AG04450 (cell line): ENCODE measurements around the gene PDE11A. TPM values are rescaled to one million over a fixed set of nuclear protein-coding genes. Genes with fewer than 3 reads are reported as not detected.

Experiments used
- CTCF ChIA-PET: fragments of 300-600, 350-600 bp; formaldehyde crosslinking; extraction: SDS; loops from one replicate; lab custom pipeline; 2022; ENCODE audit warnings: antibody characterized with exemption, inconsistent platforms; lab: Charles Lee
- POLR2A ChIA-PET: fragments of 350-600 bp; formaldehyde crosslinking; extraction: SDS; loops from one replicate; lab custom pipeline; 2021; ENCODE audit warnings: antibody characterized with exemption, inconsistent platforms; lab: Yijun Ruan, JAX
- DNase-seq: peaks from one replicate; pipeline ENCODE4 v3.0.0-alpha.2; 2011; ENCODE audit warnings: low read depth, low spot score
- H3K27ac ChIP-seq: one replicate; pipeline ENCODE4 v1.5.1; 2012; ENCODE audit warnings: low read depth, low read length, control low read depth
- H3K27me3 ChIP-seq: one replicate; pipeline ENCODE4 v1.6.0; 2012; ENCODE audit warnings: low read length; ENCODE audit not compliant: control insufficient read depth, insufficient read depth
- H3K4me3 ChIP-seq: 2 replicates; pipeline ENCODE4 v1.5.1; 2011; ENCODE audit warnings: mild to moderate bottlenecking, low read depth, low read length, control low read depth
- H3K9me3 ChIP-seq: 2 replicates; pipeline ENCODE4 v1.5.1; 2012; ENCODE audit warnings: low read length; ENCODE audit not compliant: control insufficient read depth, insufficient read depth
- polyA plus RNA-seq: library from polyadenylated mRNA; depleted of rRNA; stranded (reverse); fragments of >200 nt; gene quantifications from 2 replicates; pipeline ENCODE4 v1.2.3, GENCODE V29; 2011
- TF ChIP-seq, protein P1 (sequence below): IDR thresholded peaks from 2 replicates; pipeline ENCODE4 v1.5.1; 2011; ENCODE audit warnings: low read depth, low read length, control low read depth, inconsistent platforms

Gene PDE11A
- polyA plus RNA-seq, 1 experiment: 0.24 TPM

DNA sequence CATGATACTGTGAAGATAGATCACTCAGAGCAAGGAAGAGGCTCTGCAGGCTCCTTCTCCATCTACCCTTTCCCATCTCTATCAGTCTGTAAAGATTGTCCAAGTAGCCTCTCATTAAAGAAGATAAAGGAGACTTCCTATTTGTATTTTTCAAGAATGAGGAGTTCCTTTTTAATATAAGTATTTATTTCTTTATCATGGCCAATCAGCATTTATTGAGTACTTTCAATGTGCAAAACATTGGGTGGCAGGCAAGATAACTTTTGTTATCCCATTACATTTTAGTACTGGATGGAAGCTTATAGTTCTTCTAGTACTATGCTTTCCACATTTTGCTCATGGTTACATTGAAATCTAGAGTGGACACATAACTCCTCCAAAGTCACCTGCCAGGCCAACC, 3.6 kb upstream of the PDE11A start:
- H3K9me3 ChIP-seq: peaks cover 2% of the 10 kb centered on the region; the same call in 1 of the 2 replicates
- H3K27me3 ChIP-seq: peaks cover 9% of the 10 kb centered on the region
- ChIA-PET CTCF (no interaction called here), POLR2A (no interaction called here)
- H3K4me3 ChIP-seq: no peak overlapping the region
- H3K27ac ChIP-seq: no peak overlapping the region
- TF ChIP-seq, protein P1, sequence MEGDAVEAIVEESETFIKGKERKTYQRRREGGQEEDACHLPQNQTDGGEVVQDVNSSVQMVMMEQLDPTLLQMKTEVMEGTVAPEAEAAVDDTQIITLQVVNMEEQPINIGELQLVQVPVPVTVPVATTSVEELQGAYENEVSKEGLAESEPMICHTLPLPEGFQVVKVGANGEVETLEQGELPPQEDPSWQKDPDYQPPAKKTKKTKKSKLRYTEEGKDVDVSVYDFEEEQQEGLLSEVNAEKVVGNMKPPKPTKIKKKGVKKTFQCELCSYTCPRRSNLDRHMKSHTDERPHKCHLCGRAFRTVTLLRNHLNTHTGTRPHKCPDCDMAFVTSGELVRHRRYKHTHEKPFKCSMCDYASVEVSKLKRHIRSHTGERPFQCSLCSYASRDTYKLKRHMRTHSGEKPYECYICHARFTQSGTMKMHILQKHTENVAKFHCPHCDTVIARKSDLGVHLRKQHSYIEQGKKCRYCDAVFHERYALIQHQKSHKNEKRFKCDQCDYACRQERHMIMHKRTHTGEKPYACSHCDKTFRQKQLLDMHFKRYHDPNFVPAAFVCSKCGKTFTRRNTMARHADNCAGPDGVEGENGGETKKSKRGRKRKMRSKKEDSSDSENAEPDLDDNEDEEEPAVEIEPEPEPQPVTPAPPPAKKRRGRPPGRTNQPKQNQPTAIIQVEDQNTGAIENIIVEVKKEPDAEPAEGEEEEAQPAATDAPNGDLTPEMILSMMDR: no peak
- DNase-seq: no peak

DNA sequence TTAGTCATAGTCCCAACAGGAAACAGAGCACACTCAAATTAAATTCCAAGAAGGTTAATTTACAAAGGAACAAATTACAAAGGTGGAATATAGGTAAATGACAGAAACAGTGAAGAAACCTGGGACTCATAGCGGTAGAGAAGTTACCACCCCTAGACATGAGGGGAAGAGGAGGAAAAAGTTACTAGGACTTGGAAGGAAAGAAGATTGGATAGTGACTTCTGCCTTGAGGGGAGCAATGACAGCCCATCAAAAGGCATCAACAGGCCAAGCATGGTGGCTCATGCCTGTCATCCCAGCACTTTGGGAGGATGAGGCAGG, 2.4 kb upstream of the PDE11A start:
- peaks cover 10% of the 10 kb centered on the region for H3K27me3 ChIP-seq
- no peak overlapping the region for H3K27ac ChIP-seq
- H3K9me3 ChIP-seq: peaks cover 2% of the 10 kb centered on the region; the same call in 1 of the 2 replicates
- ChIA-PET CTCF (interaction anchor here (0.9 to 1.6 kb wide), 2 partner anchors 15 to 91 kb away, joined by 3 to 8 read pairs; no protein-coding TSS in a partner anchor), POLR2A (interaction anchor here (0.7 kb wide), 1 partner anchor 418 kb away, joined by 4 read pairs; no protein-coding TSS in a partner anchor)
- DNase-seq: no peak
- H3K4me3 ChIP-seq: no peak overlapping the region
- TF ChIP-seq, protein P1: no peak

DNA sequence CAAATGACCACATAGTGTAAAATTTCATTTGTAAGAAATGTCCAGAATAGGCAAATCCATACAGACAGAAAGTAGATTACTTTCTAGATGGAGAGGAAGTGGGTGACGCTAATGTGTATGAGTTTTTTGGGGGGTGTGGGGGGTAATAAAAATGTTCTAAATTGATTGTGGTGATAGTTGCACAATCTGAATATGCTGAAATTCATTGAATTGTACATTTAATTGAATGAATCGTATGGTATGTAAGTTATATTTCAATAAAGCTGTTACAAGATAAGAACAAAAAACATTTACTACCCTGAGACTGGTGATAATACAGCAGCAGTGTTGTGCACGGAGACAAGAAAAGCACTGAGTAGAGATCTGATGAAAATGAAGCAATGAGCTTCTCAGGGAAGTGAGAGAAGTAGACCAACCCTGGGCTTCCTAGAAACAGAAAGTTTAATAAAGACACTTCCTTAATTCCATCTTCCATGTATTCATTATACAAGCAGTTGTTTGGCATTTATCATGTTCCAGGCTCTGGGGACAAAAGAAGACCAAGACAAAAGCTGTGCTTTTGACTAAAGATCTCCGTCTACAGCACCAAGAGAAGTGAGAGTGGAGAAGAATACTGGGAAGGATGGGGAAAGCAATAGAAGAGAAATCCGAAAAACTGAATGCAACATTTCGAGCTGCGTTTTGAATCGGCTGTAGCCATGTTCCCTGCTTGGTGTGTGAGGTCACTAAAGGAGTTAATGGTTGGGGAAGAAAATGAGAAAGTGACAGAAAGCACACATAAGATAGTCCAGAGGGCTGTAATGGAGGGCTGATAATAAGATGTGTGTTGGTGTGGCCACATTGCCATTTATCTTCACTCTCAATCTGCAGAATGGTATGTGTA, 1.8 kb upstream of the PDE11A start:
- TF ChIP-seq, protein P1: no peak
- Histone ChIP-seq H3K4me3 (no peak overlapping the region), H3K27ac (no peak overlapping the region), H3K9me3 (peaks cover 2% of the 10 kb centered on the region; the same call in 1 of the 2 replicates), H3K27me3 (peaks cover 10% of the 10 kb centered on the region)
- CTCF ChIA-PET: interaction anchor here (0.7 to 1.6 kb wide), 4 partner anchors 16 to 345 kb away, joined by 3 to 8 read pairs (median 4); no protein-coding TSS in a partner anchor
- DNase-seq: no peak
- POLR2A ChIA-PET: no interaction called here

DNA sequence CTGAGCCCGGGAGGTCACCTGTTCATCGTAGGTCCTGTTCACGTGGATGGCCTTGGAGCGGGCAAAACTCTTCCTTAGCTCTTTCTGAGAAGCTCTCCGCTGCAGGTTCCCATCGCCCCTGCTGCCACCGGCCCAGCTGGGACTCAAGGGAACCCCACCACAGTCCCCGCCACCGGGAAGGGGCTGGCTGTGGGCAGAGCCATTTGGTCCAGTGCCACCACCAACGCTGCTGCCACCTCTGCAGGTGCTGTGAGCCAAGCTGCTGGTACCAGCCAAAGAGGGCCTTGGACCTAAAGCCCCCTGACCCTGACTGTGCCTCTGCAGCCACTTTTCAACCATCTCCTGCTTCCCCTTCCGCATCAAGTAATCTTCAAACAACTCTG, 586 bp downstream of the PDE11A start:
- H3K27me3 ChIP-seq: peaks cover 10% of the 10 kb centered on the region
- DNase-seq: no peak
- ChIA-PET CTCF (no interaction called here), POLR2A (interaction anchor here (0.6 kb wide), 1 partner anchor 318 kb away, joined by 4 read pairs; no protein-coding TSS in a partner anchor)
- no peak overlapping the region for H3K4me3 ChIP-seq
- TF ChIP-seq, protein P1: no peak
- no peak overlapping the region for H3K27ac ChIP-seq
- H3K9me3 ChIP-seq: peaks cover 2% of the 10 kb centered on the region; the same call in 1 of the 2 replicates

DNA sequence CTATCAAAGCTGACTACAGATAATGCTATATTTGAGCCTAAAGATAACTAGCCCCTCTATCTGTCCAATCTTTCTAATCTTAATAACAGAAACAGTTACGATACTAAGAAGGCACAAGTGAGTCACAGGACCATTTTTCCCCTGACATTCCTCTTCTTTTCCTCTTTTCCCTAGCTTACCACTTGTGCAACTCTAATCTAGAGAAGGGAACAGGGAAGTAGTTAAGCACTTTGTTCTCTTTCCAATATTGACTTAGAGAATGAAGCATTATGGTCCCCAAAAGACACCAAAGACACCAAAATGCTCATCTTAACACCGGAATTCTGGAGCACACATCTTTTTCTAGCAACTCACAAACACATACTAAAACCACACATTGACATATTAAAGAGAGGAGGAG, 1.8 kb downstream of the PDE11A start:
- CTCF ChIA-PET: interaction anchor here (0.7 kb wide), 1 partner anchor 41 kb away, joined by 3 read pairs; no protein-coding TSS in a partner anchor
- H3K4me3 ChIP-seq: no peak overlapping the region
- peaks cover 2% of the 10 kb centered on the region; the same call in 1 of the 2 replicates for H3K9me3 ChIP-seq
- TF ChIP-seq, protein P1: no peak
- H3K27ac ChIP-seq: no peak overlapping the region
- POLR2A ChIA-PET: no interaction called here
- H3K27me3 ChIP-seq: peaks cover 10% of the 10 kb centered on the region
- no peak for DNase-seq
